SKM-1 treated with dmso at 0.1 percent for 144 hours (cell line): ENCODE measurements around the gene PRUNE2.
"Not testable (repeated sequence)": the region's sequence is repeated elsewhere in the genome, so short reads cannot be mapped to it uniquely, and the experiment has no call there.

ENCODE experiments used
- DNase-seq: peaks from one replicate; lab custom pipeline; 2025; ENCODE audit not compliant: unreplicated experiment; lab: John Stamatoyannopoulos, UW

PRUNE2 gene

DNA sequence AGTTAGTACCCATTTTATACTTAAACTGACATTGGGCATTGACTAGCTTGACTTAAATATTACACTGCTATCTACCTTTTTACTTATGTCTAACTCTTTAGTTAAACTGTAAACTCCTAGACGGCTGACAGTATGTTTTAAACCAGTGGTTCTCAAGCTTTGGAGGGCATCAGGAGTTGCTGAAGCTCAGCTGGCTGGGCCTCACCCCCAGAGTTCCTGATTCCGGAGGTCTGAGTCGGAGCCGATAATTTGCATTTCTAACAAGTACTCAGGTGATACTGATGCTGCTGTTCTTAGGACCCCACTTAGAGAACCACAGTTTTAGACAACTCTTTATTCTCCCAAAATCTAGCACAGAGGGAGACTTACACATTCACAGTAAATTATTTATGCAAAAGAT lies 205.0 kb downstream of the PRUNE2 start:
- DNase-seq: no peak

DNA sequence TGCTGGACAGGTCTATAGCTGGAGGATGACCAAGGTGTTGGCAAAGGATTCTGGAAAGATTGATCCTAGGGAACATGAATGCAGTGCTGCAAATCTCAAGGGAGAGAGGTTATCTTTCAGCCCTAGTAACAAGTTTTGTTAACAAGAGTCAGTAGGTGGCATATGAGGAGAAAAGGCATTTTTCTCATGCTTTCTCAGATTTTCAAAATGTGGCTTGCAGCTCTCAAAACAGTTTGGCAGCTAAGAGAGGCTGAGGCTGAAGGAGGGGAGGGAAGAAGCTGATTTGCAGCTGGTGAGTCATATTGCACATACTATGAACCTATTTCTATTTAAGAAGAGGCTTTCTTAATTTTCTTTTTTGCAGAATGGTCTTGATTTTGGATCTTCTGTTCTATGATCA lies 205.9 kb downstream of the PRUNE2 start:
- DNase-seq: no peak

DNA sequence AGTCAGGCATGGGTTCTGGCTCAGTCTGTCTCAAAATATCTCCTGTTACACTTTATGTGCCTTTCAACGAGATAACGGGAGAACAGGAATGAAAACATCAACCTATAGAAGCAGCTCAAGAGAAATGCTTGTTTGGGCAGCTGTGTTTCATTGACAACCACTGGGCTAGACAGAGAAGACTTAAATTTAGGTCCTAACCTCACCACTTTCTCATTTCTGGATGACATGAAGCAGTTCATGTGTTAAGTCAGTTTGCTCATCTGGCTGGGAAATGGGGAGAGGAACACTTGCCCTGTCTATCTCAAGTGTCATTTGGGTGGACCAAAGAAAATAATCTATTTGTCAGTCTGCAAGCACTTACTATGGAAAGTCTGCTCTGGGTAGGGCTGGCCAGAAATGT lies 208.4 kb downstream of the PRUNE2 start:
- DNase-seq: no peak

DNA sequence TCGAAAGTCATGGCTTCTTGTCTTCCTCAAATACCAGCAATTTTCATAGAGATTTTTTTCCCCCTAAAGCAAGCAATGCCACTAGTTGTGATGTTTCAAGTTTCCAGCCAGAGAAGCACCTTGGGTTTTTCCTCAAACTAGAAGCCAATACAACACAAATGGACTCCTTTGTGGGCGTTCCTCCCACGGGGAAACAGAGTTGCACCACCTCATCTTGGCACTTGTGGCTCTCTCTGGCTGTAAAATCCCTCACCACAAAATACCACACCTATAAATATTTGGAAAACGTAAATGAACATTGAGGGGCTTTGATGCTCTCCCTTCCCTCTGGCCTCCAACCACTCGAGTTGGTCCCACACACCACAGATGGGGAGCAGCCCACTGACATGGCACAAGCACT lies 208.8 kb downstream of the PRUNE2 start:
- DNase-seq: no peak

GRCh38 chr9:76693912-76694311 lies 212.0 kb downstream of the PRUNE2 start:
- DNase-seq: no peak

DNA sequence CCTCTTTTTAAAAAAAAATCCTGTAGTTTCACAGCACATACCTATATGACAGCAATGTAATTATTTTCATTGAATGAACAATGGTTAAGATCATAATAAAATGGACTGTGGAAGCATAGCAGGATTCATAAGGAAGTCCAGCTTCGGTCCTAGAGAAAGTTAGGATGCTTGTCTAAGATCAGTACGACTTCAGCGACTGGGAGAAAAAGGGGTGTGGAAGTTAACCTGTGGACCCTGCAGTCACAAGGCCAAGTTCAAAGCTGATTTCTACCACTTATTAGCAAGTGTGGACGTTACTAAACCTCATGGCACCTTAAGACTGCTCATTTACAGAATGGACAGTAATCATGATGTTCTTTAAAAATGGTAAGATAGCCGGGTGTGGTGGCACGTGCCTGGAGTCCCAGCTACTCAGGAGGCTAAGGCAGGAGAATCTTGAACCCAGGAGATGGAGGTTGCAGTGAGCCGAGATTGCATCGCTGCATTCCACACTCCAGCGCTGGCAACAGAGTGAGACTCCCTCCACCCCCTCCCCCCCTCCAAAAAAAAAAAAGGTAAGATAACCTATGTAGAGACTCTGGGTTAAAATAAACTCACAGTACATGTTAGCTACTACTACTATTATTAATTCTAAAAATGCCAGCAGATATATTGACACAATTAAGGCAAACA lies 213.3 kb downstream of the PRUNE2 start:
- DNase-seq: no peak

DNA sequence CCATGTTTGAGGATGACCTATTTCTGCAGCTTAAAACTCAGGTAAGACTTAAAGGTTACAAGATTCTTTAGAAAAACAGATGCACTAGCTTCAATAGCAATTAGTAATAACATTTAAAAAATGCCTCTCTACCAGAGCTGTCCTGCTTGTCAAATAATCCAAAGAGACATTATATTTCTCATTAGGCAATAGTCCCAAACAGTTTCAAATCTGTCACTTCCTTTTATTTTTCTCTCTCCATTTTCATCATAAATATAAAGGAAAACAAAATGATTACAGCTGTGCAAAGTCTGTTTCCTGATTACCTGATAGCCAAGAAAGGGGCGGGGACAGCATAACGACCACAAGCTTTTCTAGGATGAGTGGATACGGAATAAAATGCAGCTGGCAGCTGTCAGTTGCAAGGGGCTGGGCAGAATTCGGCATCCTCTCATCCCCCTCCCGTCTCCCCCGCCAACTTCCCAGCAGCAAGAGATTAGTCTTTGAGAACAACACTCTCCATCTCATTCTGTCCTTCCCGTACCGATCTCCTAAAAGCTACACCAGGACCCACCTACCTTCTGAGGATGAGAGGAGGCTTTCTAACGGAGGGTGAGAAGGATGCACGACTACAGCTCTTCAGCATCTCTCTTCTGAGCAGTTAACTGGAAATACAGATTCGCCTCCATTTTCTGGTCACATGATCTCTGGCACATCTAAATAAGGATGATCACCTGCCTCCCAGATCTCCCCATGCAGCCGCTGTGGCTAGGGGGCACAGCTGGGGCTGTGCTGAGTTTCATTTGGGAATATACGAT lies 214.2 kb downstream of the PRUNE2 start:
- DNase-seq: no peak

DNA sequence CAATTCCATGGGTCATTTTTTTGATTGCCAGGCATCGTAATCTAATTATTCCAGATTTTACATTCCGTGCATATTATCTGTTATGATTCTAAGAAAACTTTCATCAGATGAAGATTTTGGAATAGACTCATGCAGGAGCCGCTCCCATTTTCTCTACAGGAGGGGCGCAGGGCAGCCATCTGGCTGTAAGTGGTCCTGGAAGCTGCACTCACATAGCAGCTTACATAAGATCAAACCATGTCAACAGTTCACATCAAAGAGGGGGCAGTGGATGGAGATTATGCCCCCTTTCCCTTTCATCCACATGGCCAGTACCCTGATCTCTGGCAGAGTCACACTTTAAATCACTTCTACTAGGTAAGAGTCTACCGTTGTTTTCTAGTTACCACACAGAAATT lies 214.9 kb downstream of the PRUNE2 start:
- no peak for DNase-seq

- no peak for DNase-seq
These were observed 215.5 kb downstream of the PRUNE2 start for GRCh38 chr9:76690246-76690972.

DNA sequence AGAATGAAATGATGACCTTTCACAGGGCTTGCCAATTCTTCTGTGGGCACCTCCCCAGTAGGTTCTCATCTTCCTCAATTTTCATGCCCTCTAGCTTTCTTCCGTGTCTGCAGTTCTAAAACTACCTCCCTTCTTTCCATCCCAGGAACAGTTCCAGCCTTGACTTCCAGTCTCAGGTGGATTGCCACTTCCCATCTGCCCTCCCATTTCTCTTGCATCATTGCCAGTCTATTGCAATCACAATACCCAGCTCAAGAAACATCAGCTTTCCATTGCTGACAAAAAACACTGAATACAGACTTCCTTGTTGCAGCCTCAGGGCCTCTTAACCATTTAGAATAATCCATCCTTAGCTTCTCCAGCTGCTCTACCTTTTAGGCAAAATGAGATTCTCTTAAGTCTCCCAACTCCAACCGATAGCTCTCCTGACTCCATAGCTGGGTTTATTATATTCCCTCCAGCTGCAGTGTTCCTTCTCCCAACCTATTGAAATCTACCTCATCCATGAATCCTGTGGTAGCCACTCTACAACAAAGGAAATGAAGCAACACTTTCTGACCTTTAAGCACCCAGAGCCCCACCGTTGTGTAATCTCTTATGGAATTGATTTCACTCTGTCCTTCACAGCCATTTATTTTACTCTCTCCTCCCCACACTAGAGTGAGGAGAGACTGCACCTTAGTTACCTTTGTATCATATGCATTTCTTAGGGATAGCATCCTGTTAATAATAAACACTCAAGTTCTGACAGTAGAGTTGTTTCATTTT lies 217.3 kb downstream of the PRUNE2 start:
- DNase-seq: peak; percentile 36

GRCh38 chr9:76687861-76688391 lies 218.0 kb downstream of the PRUNE2 start:
- DNase-seq: no peak

DNA sequence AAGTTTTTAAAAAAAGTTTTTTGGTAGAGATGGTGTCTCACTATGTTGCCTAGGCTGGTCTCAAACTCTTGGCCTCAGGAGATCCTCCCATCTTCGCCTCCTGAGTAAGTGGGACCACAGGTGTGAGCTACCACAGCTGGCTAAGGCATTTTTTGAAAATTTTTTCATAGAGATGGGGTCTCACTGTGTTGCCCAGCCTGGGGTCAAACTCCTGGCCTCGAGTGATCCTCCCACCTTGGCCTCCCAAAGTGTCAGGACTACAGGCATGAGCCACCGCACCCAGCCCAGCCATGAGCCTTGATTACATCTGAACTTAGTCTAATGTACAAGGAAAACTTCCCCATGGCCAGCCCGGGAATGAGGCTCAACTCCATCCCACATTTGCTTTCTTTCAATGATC lies 219.2 kb downstream of the PRUNE2 start:
- DNase-seq: no peak

GRCh38 chr9:76684213-76684612 lies 221.7 kb downstream of the PRUNE2 start:
- no peak for DNase-seq

- no peak for DNase-seq
These were observed 224.4 kb downstream of the PRUNE2 start for GRCh38 chr9:76681556-76681955.

- DNase-seq: no peak
These were observed 225.0 kb downstream of the PRUNE2 start for GRCh38 chr9:76680716-76681425.

DNA sequence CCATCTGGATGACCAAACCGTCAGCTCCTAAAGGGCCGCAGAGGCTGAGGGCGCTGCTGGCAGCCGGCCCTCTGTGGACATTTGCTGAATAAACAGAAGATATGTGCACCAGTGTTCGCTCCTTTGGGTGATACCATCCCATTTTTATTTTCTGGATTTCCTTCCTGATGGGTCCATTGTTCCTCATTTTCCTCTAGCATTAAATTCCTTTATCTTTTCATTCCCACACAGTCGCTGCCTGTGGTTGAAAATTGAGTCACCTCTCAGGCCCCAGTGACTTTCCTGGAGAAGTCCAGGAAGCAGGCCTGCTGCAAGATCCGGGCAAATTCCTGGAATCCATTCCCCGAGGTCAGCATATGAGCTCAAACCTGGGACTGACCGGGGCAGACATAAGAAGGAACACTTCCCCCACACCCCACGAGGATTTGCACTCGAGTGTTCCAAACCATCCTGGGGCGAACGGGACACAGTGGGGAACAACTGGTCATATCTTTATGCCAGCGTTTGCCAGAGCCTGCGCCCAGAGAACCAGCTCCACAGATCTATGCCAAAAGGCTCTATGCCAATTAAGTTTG lies 228.3 kb downstream of the PRUNE2 start:
- no peak for DNase-seq

DNA sequence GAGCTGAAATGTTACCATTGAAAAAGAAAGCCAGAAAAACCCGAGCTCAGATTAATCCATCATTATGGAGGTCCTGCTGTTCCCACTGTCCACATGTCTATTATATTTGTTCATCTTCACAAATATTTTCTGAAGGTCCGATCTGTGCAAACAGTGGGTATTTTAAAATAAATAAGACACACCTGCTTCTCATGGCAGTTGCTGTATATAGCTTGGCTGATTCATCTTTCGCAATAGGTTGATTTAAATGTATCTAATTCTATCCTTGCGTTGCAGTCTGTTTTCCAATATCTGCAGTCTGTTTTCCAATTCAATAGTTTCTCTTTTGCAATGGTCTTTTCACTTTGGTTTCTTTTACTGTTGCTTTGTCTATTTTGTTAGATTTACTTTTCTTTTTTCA lies 229.1 kb downstream of the PRUNE2 start:
- no peak for DNase-seq

- no peak for DNase-seq
These were observed 238.4 kb downstream of the PRUNE2 start for GRCh38 chr9:76667521-76667957.

DNA sequence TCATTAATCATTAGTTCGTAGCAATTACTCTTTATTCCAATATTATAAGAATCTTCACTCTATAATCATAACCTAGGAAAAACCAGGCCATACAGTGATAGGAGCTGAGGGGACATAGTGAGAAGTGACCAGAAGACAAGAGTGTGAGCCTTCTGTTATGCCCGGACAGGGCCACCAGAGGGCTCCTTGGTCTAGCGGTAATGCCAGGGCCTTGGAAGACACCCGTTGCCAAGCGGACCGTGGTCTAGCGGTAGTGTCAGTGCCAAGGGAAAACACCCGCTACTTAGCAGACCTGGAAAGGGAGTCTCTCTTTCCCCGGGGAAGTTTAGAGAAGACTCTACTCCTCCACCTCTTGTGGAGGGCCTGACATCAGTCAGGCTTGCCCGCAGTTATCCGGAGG lies 239.9 kb downstream of the PRUNE2 start:
- DNase-seq: not testable (repeated sequence)

DNA sequence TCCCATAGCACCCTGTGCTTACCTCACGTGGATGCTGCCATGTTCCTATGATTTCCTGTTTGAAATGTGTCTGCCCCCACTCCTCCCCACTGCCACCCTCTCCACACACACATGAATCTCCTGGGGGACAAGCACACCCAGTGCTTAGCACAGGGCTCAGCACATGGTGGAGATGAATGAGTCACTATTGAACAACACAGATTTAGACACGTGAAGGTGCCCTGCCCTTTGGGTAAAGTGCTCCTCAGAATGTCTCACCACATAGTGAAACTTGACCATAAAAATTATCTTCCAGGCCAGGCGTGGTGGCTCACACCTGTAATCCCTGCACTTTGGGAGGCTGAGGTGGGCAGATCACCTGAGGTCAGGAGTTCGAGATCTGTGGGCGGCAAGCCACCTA lies 240.5 kb downstream of the PRUNE2 start:
- DNase-seq: no peak
